K562 (cell line): ENCODE data around the gene KCTD13. TPM values are rescaled to one million over a fixed set of nuclear protein-coding genes. Genes with fewer than 3 reads are reported as not detected.

ENCODE experiments used
- ATF2 ChIP-seq: sonication (generic); formaldehyde crosslinking; IDR thresholded peaks from 2 replicates; pipeline ENCODE4 v1.8.1; 2022; ENCODE audit warnings: missing genetic modification reagents
- C11orf30 ChIP-seq: fragments of 450-650 bp; IDR thresholded peaks from 2 replicates; pipeline ENCODE4 v1.6.1; 2016; ENCODE audit warnings: low read depth, mild to moderate bottlenecking
- FOXK1 ChIP-seq: sonication (generic); formaldehyde crosslinking; IDR thresholded peaks from 2 replicates; pipeline ENCODE4 v1.8.0; 2022; ENCODE audit warnings: missing genetic modification reagents, mild to moderate bottlenecking, borderline replicate concordance
- HNRNPLL ChIP-seq: fragments of 200-400 bp; formaldehyde crosslinking; IDR thresholded peaks from 2 replicates; pipeline ENCODE4 v1.6.1; 2017; ENCODE audit warnings: low read length, low read depth, mild to moderate bottlenecking; ENCODE audit not compliant: poor library complexity, severe bottlenecking
- MED1 ChIP-seq: sonication (generic); formaldehyde crosslinking; IDR thresholded peaks from 2 replicates; pipeline ENCODE4 v1.8.1; 2023; ENCODE audit warnings: missing genetic modification reagents, borderline replicate concordance
- SNIP1 ChIP-seq: fragments of 450-650 bp; IDR thresholded peaks from 2 replicates; pipeline ENCODE4 v1.7.1; 2017; ENCODE audit warnings: low read depth, mild to moderate bottlenecking
- ZBTB1 ChIP-seq: sonication (generic); formaldehyde crosslinking; IDR thresholded peaks from 2 replicates; pipeline ENCODE4 v1.8.1; 2023; ENCODE audit warnings: missing genetic modification reagents, low read depth, mild to moderate bottlenecking, borderline replicate concordance
- ZBTB11 ChIP-seq, 3 experiments: fragments of 200-800 bp in 1 of 3; fragments of 250-450 bp in 1 of 3; fragments of 450-650 bp in 1 of 3; sonication (Bioruptor Pico) in 1 of 3; sonication (Bioruptor generic) in 1 of 3; formaldehyde crosslinking in 1 of 3; IDR thresholded peaks; 2 replicates each; pipeline versions ENCODE4 v1.6.1 to v1.8.0; 2016 to 2022; ENCODE audit warnings: mild to moderate bottlenecking in 2 of 3, missing genetic modification characterization in 2 of 3, missing compliant biosample characterization in 1 of 3, moderate library complexity in 1 of 3
- ZNF239 ChIP-seq: fragments of 250-450 bp; sonication (Bioruptor Pico); IDR thresholded peaks from 2 replicates; pipeline ENCODE4 v1.4.0; 2020; ENCODE audit warnings: mild to moderate bottlenecking
- polyA plus RNA-seq, 8 experiments: library from polyadenylated mRNA; depleted of rRNA in 4 of 8; stranded (reverse) in 5 of 8; unstranded in 3 of 8; fragments of >200 nt; fragmentation: Nextera tagmentation in 2 of 8; fragmentation: Illumina TruSeq in 1 of 8; extraction: Ambion mirVana in 2 of 8; extraction: Trizol in 1 of 8; gene quantifications; 2 replicates each; pipeline versions ENCODE4 v1.2.1 to v1.2.3, GENCODE V29; 2011 to 2014; ENCODE audit warnings: inconsistent platforms in 1 of 8, missing spikeins in 1 of 8
- total RNA-seq, 7 experiments: library from RNA; depleted of rRNA in 6 of 7; stranded (reverse); fragments of >200 nt in 6 of 7; fragmentation: Illumina TruSeq in 2 of 7; extraction: Trizol in 2 of 7; gene quantifications; 2 replicates each; pipeline versions ENCODE4 v1.2.1 to v1.2.3, GENCODE V29; 2011 to 2021; ENCODE audit warnings: low replicate concordance in 1 of 7

Gene KCTD13
- total and polyA plus RNA-seq, 9 of the 15 experiments (the other 6 are each of a cell fraction or from before 2014, with no cell fraction given): 1.0 to 20.6 (median 9.8) TPM

- TF ChIP-seq SNIP1 (no peak), HNRNPLL (no peak), ZNF239 (CRISPR knock-in tag) (no peak), ATF2 (CRISPR knock-in tag) (no peak), ZBTB11 (CRISPR knock-in tag; IDR thresholded peaks at IDR 0.05) (no peak), MED1 (CRISPR knock-in tag) (no peak), FOXK1 (CRISPR knock-in tag) (no peak), ZBTB1 (no peak), C11orf30 (no peak)
Measured at GRCh38 chr16:29860218-29860617, 65.8 kb downstream of the KCTD13 start (continued).
